Peyer's patch (tissue), 4 donors: Measurements from ENCODE around the gene DVL1.

Experiments
- POLR2A ChIP-seq, 2 donors: fragments of 450-650 bp; IDR thresholded peaks; one replicate each; pipeline ENCODE4 v1.5.1; 2017; ENCODE audit warnings: antibody characterized with exemption in 2 of 2, mild to moderate bottlenecking in 2 of 2, moderate library complexity in 2 of 2
- TF ChIP-seq, protein P1 (sequence below), 6 experiments: fragments of 450-650 bp in 4 of 6; fragments of 200-600 bp in 2 of 6; sonication (generic) in 1 of 6; IDR thresholded peaks; one replicate each; pipeline ENCODE4 v1.5.1; 2017 to 2019; ENCODE audit warnings: antibody characterized with exemption in 6 of 6, mild to moderate bottlenecking in 3 of 6, moderate library complexity in 1 of 6

DNA sequence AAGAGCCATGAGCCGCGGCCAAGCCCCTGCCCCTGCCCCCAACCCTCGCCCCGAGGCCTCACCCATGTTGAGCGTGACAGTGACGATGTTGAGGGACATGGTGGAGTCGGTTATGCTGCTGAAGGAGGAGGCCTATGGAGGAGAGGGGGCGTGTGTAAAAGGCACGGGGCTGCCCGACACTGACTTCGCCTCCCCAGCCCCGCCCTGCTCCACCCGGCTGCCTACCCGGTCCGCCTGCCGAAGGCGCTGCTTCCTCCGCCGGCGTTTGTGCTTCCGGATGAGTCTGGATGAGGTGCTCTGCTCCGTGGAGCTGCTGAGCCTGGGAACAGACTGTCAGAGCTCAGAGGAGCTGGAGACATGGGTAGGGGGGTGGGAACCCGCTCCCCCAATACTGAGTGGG, 9.0 kb downstream of the DVL1 start:
- TF ChIP-seq, protein P1, sequence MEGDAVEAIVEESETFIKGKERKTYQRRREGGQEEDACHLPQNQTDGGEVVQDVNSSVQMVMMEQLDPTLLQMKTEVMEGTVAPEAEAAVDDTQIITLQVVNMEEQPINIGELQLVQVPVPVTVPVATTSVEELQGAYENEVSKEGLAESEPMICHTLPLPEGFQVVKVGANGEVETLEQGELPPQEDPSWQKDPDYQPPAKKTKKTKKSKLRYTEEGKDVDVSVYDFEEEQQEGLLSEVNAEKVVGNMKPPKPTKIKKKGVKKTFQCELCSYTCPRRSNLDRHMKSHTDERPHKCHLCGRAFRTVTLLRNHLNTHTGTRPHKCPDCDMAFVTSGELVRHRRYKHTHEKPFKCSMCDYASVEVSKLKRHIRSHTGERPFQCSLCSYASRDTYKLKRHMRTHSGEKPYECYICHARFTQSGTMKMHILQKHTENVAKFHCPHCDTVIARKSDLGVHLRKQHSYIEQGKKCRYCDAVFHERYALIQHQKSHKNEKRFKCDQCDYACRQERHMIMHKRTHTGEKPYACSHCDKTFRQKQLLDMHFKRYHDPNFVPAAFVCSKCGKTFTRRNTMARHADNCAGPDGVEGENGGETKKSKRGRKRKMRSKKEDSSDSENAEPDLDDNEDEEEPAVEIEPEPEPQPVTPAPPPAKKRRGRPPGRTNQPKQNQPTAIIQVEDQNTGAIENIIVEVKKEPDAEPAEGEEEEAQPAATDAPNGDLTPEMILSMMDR (IDR thresholded peaks at IDR 0.05) = no peak
- no peak for TF ChIP-seq POLR2A (IDR thresholded peaks at IDR 0.05)
